ENCODE data around the gene ADGRD2. TPM values are rescaled to one million over a fixed set of nuclear protein-coding genes. Genes with fewer than 3 reads are reported as not detected.

The ADGRD2 gene
- total and polyA plus RNA-seq, 3 donors from 2014 or later, result 0.31 to 1.5 (median 0.74) TPM

GRCh38 chr9:124482431-124483031, 32.3 kb downstream of the ADGRD2 start:
- Histone ChIP-seq H3K9me3 (no peaks in the 10 kb centered on the region), H3K27me3 (no peaks in the 10 kb centered on the region), H3K36me3 (ENCODE audit: low read depth, missing control alignments) (no peaks in the 10 kb centered on the region), H3K4me3 (no peak overlapping the region), H3K4me1 (no peaks in the 10 kb centered on the region), H3K27ac (no peak overlapping the region)
- WGBS, 2 donors, result 55 to 84% methylated on average over 7 to 22 of the region's 26 CpGs
- no peak for DNase-seq
- TF ChIP-seq POLR2A (IDR thresholded peaks at IDR 0.05) (no peak), CTCF (IDR thresholded peaks at IDR 0.05) (no peak)
- intact Hi-C loops (cut with DNase I; ENCODE audit: low total_unique reads), result no loop called here

- WGBS, 2 donors, result 95 to 100% methylated on average over 9 of the region's 9 CpGs
- intact Hi-C loops (cut with DNase I; ENCODE audit: low total_unique reads), result no loop called here
- H3K4me3 ChIP-seq, result no peak overlapping the region
- no peak for DNase-seq
- no peaks in the 10 kb centered on the region for H3K27me3 ChIP-seq
- TF ChIP-seq CTCF (IDR thresholded peaks at IDR 0.05) (no peak), POLR2A (IDR thresholded peaks at IDR 0.05) (no peak)
- no peaks in the 10 kb centered on the region for H3K4me1 ChIP-seq
- no peaks in the 10 kb centered on the region for H3K36me3 ChIP-seq (ENCODE audit: low read depth, missing control alignments)
- no peak overlapping the region for H3K27ac ChIP-seq
- H3K9me3 ChIP-seq, result no peaks in the 10 kb centered on the region
These were observed 33.2 kb downstream of the ADGRD2 start for GRCh38 chr9:124483481-124483880.

DNA sequence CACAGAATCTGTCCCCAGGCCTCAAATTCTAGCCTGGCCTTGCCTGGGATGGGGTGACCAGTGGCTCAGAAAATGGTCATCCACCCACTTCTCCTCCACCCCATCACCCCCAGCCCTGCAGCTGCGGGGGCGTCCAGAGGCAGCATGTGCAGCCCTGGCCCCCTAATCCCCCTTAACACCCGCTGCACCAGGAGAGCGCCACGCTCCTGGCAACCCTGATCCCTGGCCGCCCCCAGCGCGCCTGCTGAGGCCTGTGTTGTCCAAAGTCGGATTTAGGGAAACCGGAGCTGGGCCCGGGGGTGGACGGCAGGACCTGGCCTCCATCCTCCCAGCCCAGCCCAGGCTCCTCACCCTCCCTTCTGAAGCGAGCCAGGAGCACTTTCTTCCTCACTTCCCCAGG, 35.0 kb downstream of the ADGRD2 start:
- no peak for TF ChIP-seq POLR2A (IDR thresholded peaks at IDR 0.05)
- TF ChIP-seq CTCF (IDR thresholded peaks at IDR 0.05), result no peak
- WGBS, 2 donors, result 70 to 84% methylated on average over 5 to 12 of the region's 13 CpGs
- Histone ChIP-seq H3K9me3 (no peaks in the 10 kb centered on the region), H3K27me3 (no peaks in the 10 kb centered on the region), H3K4me1 (no peaks in the 10 kb centered on the region), H3K4me3 (no peak overlapping the region), H3K27ac (no peak overlapping the region), H3K36me3 (ENCODE audit: low read depth, missing control alignments) (no peaks in the 10 kb centered on the region)
- no peak for DNase-seq
- intact Hi-C loops (cut with DNase I; ENCODE audit: low total_unique reads), result no loop called here

GRCh38 chr9:124485936-124486335, 35.7 kb downstream of the ADGRD2 start:
- Histone ChIP-seq H3K27ac (no peak overlapping the region), H3K36me3 (ENCODE audit: low read depth, missing control alignments) (no peaks in the 10 kb centered on the region), H3K27me3 (no peaks in the 10 kb centered on the region), H3K9me3 (no peaks in the 10 kb centered on the region), H3K4me1 (no peaks in the 10 kb centered on the region), H3K4me3 (no peak overlapping the region)
- 81 to 82% methylated on average over 7 to 15 of the region's 15 CpGs for WGBS, 2 donors
- DNase-seq, result no peak
- intact Hi-C loops (cut with DNase I; ENCODE audit: low total_unique reads), result no loop called here
- TF ChIP-seq POLR2A (IDR thresholded peaks at IDR 0.05) (no peak), CTCF (IDR thresholded peaks at IDR 0.05) (no peak)

DNA sequence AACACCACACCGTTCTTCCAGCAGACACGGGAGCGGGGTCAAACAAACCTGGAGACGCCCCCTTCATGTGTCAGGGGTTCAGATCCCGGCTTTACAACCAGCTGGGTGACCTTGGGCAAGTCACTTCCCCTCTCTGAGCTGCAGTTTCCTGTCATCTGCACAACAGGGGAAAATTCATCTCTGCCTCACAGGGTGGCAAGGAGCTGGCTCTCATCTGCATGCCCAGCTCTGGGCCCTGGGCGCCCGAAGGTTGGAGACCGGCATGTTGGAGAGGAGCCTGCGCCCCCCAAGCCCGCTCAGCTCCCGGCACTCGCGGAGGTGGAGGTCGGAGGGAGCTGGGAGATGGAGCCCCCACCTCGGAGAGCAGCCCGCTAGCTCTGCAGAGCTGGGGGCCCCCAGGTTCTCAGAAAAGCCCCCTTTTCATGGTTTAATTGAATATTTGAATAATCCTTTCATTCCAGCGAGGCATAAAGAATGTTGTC, 36.6 kb downstream of the ADGRD2 start:
- TF ChIP-seq CTCF (IDR thresholded peaks at IDR 0.05) (no peak), POLR2A (IDR thresholded peaks at IDR 0.05) (no peak)
- no peaks in the 10 kb centered on the region for H3K27me3 ChIP-seq
- no peak overlapping the region for H3K27ac ChIP-seq
- H3K4me3 ChIP-seq, result peak overlapping the region in 1 of 2 donors; percentile 10
- 57 to 68% methylated on average over 17 of the region's 17 CpGs for WGBS, 2 donors
- no peaks in the 10 kb centered on the region for H3K9me3 ChIP-seq
- no peaks in the 10 kb centered on the region for H3K4me1 ChIP-seq
- no peaks in the 10 kb centered on the region for H3K36me3 ChIP-seq (ENCODE audit: low read depth, missing control alignments)
- intact Hi-C loops (cut with DNase I; ENCODE audit: low total_unique reads), result no loop called here
- DNase-seq, result no peak

Measured in testis (tissue), 3 donors.